HL-60 (cell line): ENCODE data around the gene ANO10.

ENCODE experiments used
- SPI1 ChIP-seq: IDR thresholded peaks from 2 replicates; pipeline ENCODE4 v1.6.1; 2012; ENCODE audit warnings: low read depth, mild to moderate bottlenecking, borderline replicate concordance
- TF ChIP-seq, protein P1 (sequence below): IDR thresholded peaks from one replicate; pipeline ENCODE4 v1.5.1; 2011; ENCODE audit warnings: low read length, control low read depth, inconsistent platforms; ENCODE audit not compliant: insufficient read depth
- TF ChIP-seq, protein P2 (sequence below): IDR thresholded peaks from 2 replicates; pipeline ENCODE4 v1.6.1; 2012; ENCODE audit warnings: low read depth; ENCODE audit not compliant: insufficient replicate concordance

- TF ChIP-seq, protein P1, sequence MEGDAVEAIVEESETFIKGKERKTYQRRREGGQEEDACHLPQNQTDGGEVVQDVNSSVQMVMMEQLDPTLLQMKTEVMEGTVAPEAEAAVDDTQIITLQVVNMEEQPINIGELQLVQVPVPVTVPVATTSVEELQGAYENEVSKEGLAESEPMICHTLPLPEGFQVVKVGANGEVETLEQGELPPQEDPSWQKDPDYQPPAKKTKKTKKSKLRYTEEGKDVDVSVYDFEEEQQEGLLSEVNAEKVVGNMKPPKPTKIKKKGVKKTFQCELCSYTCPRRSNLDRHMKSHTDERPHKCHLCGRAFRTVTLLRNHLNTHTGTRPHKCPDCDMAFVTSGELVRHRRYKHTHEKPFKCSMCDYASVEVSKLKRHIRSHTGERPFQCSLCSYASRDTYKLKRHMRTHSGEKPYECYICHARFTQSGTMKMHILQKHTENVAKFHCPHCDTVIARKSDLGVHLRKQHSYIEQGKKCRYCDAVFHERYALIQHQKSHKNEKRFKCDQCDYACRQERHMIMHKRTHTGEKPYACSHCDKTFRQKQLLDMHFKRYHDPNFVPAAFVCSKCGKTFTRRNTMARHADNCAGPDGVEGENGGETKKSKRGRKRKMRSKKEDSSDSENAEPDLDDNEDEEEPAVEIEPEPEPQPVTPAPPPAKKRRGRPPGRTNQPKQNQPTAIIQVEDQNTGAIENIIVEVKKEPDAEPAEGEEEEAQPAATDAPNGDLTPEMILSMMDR: no peak
- TF ChIP-seq, protein P2, sequence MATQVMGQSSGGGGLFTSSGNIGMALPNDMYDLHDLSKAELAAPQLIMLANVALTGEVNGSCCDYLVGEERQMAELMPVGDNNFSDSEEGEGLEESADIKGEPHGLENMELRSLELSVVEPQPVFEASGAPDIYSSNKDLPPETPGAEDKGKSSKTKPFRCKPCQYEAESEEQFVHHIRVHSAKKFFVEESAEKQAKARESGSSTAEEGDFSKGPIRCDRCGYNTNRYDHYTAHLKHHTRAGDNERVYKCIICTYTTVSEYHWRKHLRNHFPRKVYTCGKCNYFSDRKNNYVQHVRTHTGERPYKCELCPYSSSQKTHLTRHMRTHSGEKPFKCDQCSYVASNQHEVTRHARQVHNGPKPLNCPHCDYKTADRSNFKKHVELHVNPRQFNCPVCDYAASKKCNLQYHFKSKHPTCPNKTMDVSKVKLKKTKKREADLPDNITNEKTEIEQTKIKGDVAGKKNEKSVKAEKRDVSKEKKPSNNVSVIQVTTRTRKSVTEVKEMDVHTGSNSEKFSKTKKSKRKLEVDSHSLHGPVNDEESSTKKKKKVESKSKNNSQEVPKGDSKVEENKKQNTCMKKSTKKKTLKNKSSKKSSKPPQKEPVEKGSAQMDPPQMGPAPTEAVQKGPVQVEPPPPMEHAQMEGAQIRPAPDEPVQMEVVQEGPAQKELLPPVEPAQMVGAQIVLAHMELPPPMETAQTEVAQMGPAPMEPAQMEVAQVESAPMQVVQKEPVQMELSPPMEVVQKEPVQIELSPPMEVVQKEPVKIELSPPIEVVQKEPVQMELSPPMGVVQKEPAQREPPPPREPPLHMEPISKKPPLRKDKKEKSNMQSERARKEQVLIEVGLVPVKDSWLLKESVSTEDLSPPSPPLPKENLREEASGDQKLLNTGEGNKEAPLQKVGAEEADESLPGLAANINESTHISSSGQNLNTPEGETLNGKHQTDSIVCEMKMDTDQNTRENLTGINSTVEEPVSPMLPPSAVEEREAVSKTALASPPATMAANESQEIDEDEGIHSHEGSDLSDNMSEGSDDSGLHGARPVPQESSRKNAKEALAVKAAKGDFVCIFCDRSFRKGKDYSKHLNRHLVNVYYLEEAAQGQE: peak; percentile 42
- TF ChIP-seq SPI1: no peak
Measured at GRCh38 chr3:43641306-43642114, 19.7 kb upstream of the ANO10 start.
